Esophagus squamous epithelium (tissue), 4 donors: ENCODE data around the gene MAPK1IP1L.

Source experiments
- POLR2A ChIP-seq, 4 donors: fragments of 450-650 bp; IDR thresholded peaks; one replicate each; pipeline ENCODE4 v1.6.1; 2017; ENCODE audit warnings: antibody characterized with exemption in 4 of 4, mild to moderate bottlenecking in 4 of 4, moderate library complexity in 3 of 4
- TF ChIP-seq, protein P1 (sequence below), 6 experiments: fragments of 450-650 bp in 4 of 6; fragments of 200-600 bp in 2 of 6; sonication (generic) in 2 of 6; IDR thresholded peaks; one replicate each; pipeline ENCODE4 v1.5.1; 2016 to 2019; ENCODE audit warnings: antibody characterized with exemption in 6 of 6, mild to moderate bottlenecking in 4 of 6, moderate library complexity in 4 of 6

DNA sequence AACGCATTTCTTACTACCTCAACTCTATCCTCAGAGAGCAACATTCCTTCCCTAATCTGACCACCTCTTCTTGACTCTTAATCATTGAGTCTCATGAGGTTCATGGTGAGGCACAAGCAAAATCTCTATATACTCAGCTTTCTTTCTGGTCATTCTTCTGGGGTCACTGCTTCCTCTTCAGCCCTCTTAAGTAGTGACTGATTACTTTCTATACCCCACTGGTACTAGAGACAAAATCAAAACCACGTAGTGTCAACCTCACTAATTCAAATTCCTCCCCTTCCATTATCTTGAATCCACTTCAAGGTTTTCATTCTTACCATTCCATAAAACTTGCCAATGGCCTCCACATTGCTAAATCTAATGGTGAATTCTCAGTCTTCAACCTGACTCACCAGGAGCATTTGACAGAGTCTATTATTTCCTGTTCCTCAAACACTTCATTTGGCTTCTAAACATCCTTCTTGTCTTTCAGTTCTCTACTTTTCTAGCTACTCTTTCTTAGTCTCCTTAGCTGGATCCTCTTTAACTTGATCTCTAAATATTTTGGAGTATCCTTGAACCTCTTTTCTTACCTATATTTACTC lies 31.4 kb upstream of the MAPK1IP1L start:
- TF ChIP-seq, protein P1, sequence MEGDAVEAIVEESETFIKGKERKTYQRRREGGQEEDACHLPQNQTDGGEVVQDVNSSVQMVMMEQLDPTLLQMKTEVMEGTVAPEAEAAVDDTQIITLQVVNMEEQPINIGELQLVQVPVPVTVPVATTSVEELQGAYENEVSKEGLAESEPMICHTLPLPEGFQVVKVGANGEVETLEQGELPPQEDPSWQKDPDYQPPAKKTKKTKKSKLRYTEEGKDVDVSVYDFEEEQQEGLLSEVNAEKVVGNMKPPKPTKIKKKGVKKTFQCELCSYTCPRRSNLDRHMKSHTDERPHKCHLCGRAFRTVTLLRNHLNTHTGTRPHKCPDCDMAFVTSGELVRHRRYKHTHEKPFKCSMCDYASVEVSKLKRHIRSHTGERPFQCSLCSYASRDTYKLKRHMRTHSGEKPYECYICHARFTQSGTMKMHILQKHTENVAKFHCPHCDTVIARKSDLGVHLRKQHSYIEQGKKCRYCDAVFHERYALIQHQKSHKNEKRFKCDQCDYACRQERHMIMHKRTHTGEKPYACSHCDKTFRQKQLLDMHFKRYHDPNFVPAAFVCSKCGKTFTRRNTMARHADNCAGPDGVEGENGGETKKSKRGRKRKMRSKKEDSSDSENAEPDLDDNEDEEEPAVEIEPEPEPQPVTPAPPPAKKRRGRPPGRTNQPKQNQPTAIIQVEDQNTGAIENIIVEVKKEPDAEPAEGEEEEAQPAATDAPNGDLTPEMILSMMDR (IDR thresholded peaks at IDR 0.05): no peak
- TF ChIP-seq POLR2A (IDR thresholded peaks at IDR 0.05): no peak
